HG02610 (cell line): ENCODE results near the gene SPECC1.
"Not testable (repeated sequence)": the region's sequence is repeated elsewhere in the genome, so short reads cannot be mapped to it uniquely, and the experiment has no call there.

ENCODE experiments used
- ATAC-seq: cut with Tn5 transposase; IDR thresholded peaks from one replicate; pipeline ENCODE4 v1.9.1; 2021; ENCODE audit warnings: mild to moderate bottlenecking, moderate library complexity; ENCODE audit not compliant: unreplicated experiment

SPECC1 gene

GRCh38 chr17:20009302-20010098 is at the start of gene SPECC1:
Gene SPECC1 (plus strand): TSS chr17:20009359. CDS start chr17:20096652, 87,293 bp downstream.
- peak; percentile 95 for ATAC-seq

GRCh38 chr17:19962954-19963353 is 46.2 kb upstream of the SPECC1 start:
- ATAC-seq = not testable (repeated sequence)

- ATAC-seq = no peak
These were observed 36.0 kb upstream of the SPECC1 start for GRCh38 chr17:19973156-19973555.

- no peak for ATAC-seq
These were observed 33.6 kb upstream of the SPECC1 start for GRCh38 chr17:19975601-19976000.

- ATAC-seq = peak; percentile 79
These were observed 31.6 kb upstream of the SPECC1 start, which contains the start of gene AKAP10 for GRCh38 chr17:19977293-19978208. Gene AKAP10 (minus strand): TSS chr17:19977828. CDS start chr17:19977679, 149 bp downstream.

- ATAC-seq = peak; percentile 31
These were observed 30.9 kb upstream of the SPECC1 start for GRCh38 chr17:19978209-19978802.

GRCh38 chr17:19978805-19979211 is 30.4 kb upstream of the SPECC1 start:
- ATAC-seq = no peak

GRCh38 chr17:19979917-19980770 is 29.0 kb upstream of the SPECC1 start:
- no peak for ATAC-seq

GRCh38 chr17:19986941-19987861 is 22.0 kb upstream of the SPECC1 start:
- no peak for ATAC-seq

GRCh38 chr17:19987897-19988296 is 21.3 kb upstream of the SPECC1 start:
- ATAC-seq = no peak

GRCh38 chr17:19991252-19991885 is 17.8 kb upstream of the SPECC1 start:
- no peak for ATAC-seq

GRCh38 chr17:19992803-19993713 is 16.1 kb upstream of the SPECC1 start:
- ATAC-seq = peak; percentile 77

- no peak for ATAC-seq
These were observed 13.1 kb upstream of the SPECC1 start for GRCh38 chr17:19996086-19996485.

- no peak for ATAC-seq
These were observed 12.7 kb upstream of the SPECC1 start for GRCh38 chr17:19996502-19996901.

- ATAC-seq = peak; percentile 10
These were observed 712 bp upstream of the SPECC1 start for GRCh38 chr17:20008242-20009051.

- peak; percentile 33 for ATAC-seq
These were observed 182 bp upstream of the SPECC1 start for GRCh38 chr17:20009052-20009301.
